Right ventricle myocardium superior (tissue), 1 donor: Measurements from ENCODE around the gene PTPRN2. TPM values are rescaled to one million over a fixed set of nuclear protein-coding genes. Genes with fewer than 3 reads are reported as not detected.
"Not testable (repeated sequence)": the region's sequence is repeated elsewhere in the genome, so short reads cannot be mapped to it uniquely, and the experiment has no call there.

Experiments
- ATAC-seq: fragments of 200-7000 bp; cut with Tn5 transposase; one replicate; pipeline ENCODE4 v1.9.1; 2020; ENCODE audit warnings: mild to moderate bottlenecking; ENCODE audit not compliant: poor library complexity
- DNase-seq: peaks from one replicate; pipeline ENCODE4 v3.0.0-alpha.2; 2020
- intact Hi-C: fragments of 100-400 bp; cut with DNase I; formaldehyde crosslinking; loops from one replicate; pipeline ENCODE4 v1.11.2; 2022
- total RNA-seq: library from RNA; stranded (reverse); fragmentation: NEBNext Ultra II Directional; extraction: Animal tissue kit (Norgen Biotek cat#: 25700); gene quantifications from one replicate; pipeline ENCODE4 v1.2.1, GENCODE V29; 2021
- donor health status: DM: no; HTN: yes; CAD: no; lungs with severe emphysema.

The PTPRN2 gene
- total RNA-seq, 1 donor from 2014 or later, result 1.2 TPM

DNA sequence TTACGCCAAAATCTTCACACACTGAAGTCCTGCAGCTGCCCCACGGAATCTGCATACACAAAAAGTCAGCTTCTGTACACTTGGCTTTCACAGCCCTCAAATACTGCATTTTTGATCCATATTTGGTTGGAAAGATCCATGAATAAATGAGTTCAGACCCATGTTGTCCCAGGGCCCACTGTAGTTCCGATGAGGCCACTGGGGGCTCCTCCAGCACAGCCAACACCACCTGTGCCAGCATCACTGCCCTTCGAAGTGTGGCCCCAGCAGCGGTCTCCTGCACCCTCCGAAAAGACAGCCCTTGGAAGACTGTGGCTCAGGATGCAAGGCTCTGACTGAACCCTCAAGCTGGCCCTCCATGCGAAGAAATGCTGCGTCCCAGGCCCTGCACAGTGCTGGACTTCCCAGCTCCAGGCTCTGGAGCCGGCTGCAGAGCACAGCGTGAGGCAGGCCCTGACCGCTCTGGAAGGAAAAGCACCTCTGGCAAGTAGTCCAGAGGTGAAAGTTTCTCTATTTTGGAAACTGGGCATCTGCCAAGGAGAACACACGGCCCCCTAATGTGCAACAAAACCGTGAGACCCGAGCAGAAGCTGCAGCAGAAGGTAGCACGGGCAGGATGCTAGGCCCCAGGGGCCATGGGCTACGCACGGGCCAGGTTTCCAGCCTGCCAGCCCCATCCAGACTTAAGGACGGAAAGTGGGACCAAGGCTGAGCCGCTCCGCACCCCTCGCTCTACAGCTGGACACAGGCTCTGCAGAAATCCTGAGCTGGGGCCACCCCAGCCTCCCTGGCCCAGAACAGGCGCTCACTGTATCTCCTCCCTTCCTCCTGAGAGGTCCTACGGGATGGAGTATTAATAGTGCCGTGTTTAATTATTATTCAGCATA lies 62.6 kb downstream of the PTPRN2 start:
- ATAC-seq, result no peak
- intact Hi-C loops, result no loop called here
- no peak for DNase-seq

GRCh38 chr7:158524286-158524685 lies 63.3 kb downstream of the PTPRN2 start:
- DNase-seq, intact Hi-C loops, ATAC-seq: not testable (repeated sequence)

GRCh38 chr7:158523877-158524276 lies 63.7 kb downstream of the PTPRN2 start:
- intact Hi-C loops, DNase-seq, ATAC-seq: not testable (repeated sequence)

DNA sequence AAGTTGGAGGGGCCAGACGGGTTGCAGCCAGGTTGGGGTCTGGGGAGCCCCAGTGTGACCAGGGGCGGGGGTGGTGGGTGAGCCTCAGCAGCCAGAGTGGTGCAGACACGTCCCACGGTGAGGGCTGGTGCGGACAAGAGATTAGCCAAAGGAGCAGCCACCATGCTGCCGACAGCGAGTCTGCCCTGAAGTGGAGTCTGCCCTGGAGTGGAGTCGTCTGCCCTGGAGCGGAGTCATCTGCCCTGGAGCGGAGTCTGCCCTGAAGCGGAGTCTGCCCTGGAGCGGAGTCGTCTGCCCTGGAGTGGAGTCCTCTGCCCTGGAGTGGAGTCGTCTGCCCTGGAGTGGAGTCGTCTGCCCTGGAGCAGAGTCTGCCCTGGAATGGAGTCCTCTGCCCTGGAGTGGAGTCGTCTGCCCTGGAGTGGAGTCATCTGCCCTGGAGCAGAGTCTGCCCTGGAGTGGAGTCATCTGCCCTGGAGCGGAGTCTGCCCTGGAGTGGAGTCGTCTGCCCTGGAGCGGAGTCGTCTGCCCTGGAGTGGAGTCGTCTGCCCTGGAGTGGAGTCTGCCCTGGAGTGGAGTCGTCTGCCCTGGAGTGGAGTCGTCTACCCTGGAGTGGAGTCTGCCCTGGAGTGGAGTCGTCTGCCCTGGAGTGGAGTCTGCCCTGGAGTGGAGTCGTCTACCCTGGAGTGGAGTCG lies 64.3 kb downstream of the PTPRN2 start:
- intact Hi-C loops, DNase-seq, ATAC-seq: not testable (repeated sequence)

GRCh38 chr7:158521795-158522194 lies 65.8 kb downstream of the PTPRN2 start:
- intact Hi-C loops, DNase-seq, ATAC-seq: not testable (repeated sequence)

- intact Hi-C loops, result no loop called here
- ATAC-seq (no peak), DNase-seq (no peak)
These were observed 66.8 kb downstream of the PTPRN2 start for GRCh38 chr7:158520825-158521224.

DNA sequence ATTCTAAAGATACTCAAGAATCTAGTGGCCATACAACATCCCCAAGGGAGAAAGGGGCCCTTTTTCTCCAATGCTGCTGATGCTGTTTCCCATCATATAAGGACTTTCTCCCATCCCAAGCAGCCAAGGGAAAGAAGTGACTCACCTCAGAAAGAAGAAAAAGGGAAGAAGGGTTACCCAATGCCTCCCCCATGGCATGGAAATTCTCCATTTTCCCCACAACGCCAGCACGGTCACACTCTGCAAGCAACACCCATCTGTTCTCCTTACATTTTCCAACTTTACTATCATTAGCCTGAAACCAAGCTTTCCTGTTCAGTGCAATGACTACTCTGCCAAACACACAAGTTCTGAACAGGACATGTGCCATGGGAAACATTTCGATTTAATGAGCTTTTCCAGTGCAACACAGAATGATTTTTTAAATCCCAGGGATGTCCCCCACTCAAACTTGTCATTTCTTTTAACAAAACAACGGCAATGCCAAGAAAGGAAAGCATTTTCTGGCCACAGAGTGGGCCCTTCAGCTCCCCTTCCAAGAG lies 67.9 kb downstream of the PTPRN2 start:
- DNase-seq (no peak), ATAC-seq (no peak)
- intact Hi-C loops, result no loop called here

DNA sequence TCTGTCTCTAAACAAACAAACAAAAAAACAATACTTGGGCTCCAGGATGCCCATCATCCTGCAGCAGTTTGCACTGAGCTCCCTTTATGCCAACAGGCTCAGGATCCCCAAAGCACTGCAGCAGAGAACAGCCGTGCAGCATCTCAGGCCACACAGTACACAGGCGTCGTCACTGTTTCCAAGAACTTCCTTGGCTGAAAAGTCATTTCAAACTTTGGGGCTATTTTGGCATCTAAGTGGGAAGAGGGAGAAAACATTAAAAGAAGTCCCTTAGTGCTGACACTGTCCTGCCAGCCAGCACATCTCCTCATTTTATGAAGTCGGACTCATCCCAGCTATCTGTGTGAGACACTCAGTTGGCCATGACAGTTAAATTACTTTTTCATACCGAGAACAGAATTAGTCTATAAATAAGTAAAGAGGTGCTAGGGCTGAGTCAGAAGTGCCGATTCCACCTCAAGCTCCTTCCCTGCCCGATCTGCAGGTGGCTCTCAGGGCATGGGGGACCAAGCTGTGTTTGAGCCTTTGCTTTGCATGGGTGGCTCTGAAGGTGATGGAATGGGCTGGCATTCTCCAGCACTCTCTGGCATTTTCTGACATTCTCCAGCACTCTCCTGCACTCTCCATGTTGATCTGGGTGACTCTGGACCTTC lies 68.5 kb downstream of the PTPRN2 start:
- intact Hi-C loops, result no loop called here
- DNase-seq, result no peak

GRCh38 chr7:158517571-158517970 lies 70.1 kb downstream of the PTPRN2 start:
- intact Hi-C loops, result no loop called here
- no peak for DNase-seq
- no peak for ATAC-seq

More for the DNA sequence above, 68.5 kb downstream of the PTPRN2 start:
- no peak for ATAC-seq

DNA sequence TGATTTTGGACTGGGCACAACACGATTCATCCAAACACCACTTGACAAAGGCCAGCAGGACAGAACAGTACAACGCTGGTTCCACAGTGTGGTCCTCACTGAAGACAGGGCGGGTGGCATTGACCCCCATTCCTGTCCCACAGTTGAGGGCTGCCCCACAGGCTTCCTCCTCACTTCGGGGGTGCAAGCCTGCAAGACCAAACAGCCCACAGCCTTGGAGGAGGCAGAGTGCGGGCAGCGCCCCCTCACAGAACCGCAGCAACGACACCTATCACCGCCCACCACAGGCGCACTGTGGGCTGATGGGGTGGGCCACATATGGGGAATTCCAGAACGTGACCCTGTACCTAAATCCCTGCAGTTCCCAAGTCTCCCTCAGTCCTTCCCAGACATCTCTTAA lies 70.6 kb downstream of the PTPRN2 start:
- intact Hi-C loops, result no loop called here
- ATAC-seq (no peak), DNase-seq (no peak)

- no peak for DNase-seq
- no peak for ATAC-seq
- intact Hi-C loops, result no loop called here
These were observed 71.1 kb downstream of the PTPRN2 start for GRCh38 chr7:158516524-158516923.

- ATAC-seq (no peak), DNase-seq (no peak)
- intact Hi-C loops, result no loop called here
These were observed 74.8 kb downstream of the PTPRN2 start for GRCh38 chr7:158512869-158513268.

DNA sequence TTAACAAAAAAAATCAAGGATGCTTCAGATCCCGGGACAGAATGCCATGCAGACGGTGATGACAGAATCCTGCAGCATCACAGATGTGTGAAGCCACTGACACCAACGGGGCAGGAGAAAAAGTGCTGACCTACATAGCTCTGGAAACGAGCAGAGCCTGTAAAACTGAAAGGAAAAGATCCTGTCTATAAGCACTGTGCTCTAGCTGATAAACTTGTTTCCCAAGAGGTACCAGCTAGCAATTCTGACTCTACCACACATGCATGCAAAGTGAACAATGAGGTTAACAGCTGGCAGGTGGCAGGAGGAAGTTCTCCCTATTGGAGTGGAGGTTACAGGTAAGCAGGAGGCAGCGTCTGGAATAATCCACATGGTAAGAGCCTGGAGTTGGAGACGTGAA lies 75.6 kb downstream of the PTPRN2 start:
- intact Hi-C loops, result no loop called here

GRCh38 chr7:158508802-158509385 lies 78.7 kb downstream of the PTPRN2 start:
- DNase-seq, result no peak
- ATAC-seq, result no peak
- intact Hi-C loops, result no loop called here

More for the DNA sequence above, 75.6 kb downstream of the PTPRN2 start:
- DNase-seq (no peak), ATAC-seq (no peak)

DNA sequence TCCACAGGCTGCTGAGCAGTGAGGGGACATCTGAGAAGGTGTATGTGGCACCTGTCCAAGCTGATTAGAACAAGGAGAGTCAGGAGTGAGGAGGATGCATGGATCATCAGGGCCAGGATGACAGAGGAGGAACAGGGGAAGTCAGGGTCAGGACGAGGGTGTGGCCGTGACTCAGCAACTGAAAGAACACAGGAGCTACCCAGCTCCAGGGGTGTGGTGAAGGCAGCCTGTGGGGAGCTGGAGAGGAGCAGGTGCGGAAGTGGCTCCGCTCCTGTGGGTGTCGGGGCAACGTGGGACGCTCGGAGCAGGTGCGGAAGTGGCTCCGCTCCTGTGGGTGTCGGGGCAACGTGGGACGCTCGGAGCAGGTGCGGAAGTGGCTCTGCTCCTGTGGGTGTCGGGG lies 79.3 kb downstream of the PTPRN2 start:
- DNase-seq, intact Hi-C loops: not testable (repeated sequence)

DNA sequence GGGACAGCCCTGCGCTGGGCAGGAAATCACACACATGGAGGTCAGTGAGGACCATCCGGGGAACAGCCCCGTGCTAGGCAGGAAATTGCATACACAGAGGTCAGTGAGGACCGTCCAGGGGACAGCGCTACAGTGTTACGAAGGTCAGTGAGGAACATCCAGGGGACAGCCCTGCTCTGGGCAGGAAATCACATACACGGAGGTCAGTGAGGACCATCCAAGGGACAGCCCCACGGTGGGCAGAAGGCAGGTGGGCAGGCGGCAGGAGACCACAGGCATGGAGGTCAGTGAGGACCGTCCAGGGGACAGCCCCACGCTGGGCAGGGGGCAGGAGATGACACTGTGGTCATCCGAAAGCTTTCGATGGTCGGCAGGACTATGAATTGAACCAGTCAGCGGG lies 79.7 kb downstream of the PTPRN2 start:
- ATAC-seq, result no peak

More for the DNA sequence above, 79.3 kb downstream of the PTPRN2 start:
- ATAC-seq, result not testable (repeated sequence)

GRCh38 chr7:158507175-158507574 lies 80.4 kb downstream of the PTPRN2 start:
- intact Hi-C loops, ATAC-seq, DNase-seq: not testable (repeated sequence)

More for the DNA sequence above, 79.7 kb downstream of the PTPRN2 start:
- intact Hi-C loops, result no loop called here
- no peak for DNase-seq

GRCh38 chr7:158506626-158507025 lies 81.0 kb downstream of the PTPRN2 start:
- no peak for ATAC-seq
- intact Hi-C loops, result no loop called here

GRCh38 chr7:158505683-158506082 lies 81.9 kb downstream of the PTPRN2 start:
- DNase-seq (no peak), ATAC-seq (no peak)
- intact Hi-C loops, result no loop called here

More at GRCh38 chr7:158506626-158507025, 81.0 kb downstream of the PTPRN2 start:
- no peak for DNase-seq
